ENCODE measurements around the gene ROR1. TPM values are rescaled to one million over a fixed set of nuclear protein-coding genes. Genes with fewer than 3 reads are reported as not detected.
A peak's percentile ranks its signal among the peaks of the same experiment; 100 is the strongest.
"Not testable (repeated sequence)": the region's sequence is repeated elsewhere in the genome, so short reads cannot be mapped to it uniquely, and the experiment has no call there.

ROR1 gene
- total RNA-seq, 1 experiment from 2014 or later = 1.4 TPM

DNA sequence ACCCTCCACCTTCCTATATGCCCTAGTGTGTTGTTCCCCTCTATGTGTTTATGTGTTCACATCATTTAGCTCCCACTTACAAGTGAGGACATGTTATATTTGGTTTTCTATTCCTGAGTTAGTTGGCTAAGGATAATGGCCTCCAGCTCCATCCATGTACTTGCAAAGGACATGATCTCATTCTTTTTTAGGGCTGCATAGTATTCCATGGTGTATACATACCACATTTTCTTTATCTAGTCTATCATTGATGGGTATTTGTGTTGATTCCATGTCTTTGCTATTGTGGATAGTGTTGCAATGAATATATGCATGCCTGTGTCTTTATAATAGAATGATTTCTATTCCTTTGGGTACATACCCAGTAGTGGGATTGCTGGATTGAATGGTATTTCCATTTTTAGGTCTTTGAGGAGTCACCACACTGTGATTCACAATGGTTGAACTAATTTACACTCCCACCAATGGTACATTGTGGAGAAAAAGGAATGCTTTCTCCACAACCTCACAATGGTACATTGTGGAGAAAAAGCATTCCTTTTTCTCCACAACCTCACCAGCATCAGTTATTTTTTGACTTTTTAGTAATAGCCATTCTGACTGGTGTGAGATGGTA, 52.5 kb downstream of the ROR1 start:
- H3K9me3 ChIP-seq, H3K27me3 ChIP-seq, H3K36me3 ChIP-seq, DNase-seq, H3K4me3 ChIP-seq: not testable (repeated sequence)

DNA sequence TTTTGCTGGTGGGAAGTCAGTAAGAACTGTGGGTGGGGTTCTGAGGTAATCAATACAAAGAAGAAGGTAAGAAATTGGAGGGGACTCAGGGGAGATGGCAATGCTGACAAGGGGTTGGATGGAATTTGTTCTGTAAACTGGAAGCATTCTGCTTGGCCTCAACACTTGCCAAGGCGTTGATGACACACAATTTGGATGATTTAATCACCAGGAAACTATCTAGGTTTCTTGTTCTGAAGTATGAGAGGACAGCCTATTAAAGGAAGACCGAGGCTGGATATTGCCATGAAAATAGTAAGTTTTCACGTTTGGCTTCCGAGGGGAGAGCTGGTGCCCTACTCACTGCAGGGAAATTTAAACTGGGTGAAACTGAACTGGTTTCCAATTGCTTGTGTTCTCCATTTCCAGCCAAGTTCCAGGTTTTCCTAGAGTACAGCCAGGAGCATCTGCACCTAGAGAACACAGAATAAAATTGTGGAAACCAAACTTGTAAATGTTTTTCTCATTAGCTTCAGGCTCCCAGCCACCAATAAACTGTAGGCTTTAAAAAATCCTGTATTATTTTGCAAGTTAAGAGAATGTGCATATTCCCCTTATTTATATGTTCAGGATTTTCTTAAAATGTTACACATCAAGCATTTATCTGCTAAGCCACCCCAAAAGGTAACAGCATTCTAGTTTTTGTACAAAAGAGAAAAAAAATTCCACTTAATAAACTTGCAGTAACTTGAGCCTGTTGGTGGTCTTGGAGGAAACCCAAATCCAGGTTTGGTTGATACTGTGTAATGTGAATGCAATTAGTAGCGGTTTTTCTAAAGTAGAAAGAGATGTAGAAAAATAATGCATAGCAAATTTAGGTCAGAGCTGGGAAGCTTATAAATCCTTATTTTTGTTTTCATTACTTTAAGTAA, 53.8 kb downstream of the ROR1 start:
- Histone ChIP-seq H3K9me3 (no peaks in the 10 kb centered on the region), H3K4me3 (no peak overlapping the region), H3K27me3 (no peaks in the 10 kb centered on the region), H3K36me3 (no peaks in the 10 kb centered on the region)
- peak; percentile 61 for DNase-seq

DNA sequence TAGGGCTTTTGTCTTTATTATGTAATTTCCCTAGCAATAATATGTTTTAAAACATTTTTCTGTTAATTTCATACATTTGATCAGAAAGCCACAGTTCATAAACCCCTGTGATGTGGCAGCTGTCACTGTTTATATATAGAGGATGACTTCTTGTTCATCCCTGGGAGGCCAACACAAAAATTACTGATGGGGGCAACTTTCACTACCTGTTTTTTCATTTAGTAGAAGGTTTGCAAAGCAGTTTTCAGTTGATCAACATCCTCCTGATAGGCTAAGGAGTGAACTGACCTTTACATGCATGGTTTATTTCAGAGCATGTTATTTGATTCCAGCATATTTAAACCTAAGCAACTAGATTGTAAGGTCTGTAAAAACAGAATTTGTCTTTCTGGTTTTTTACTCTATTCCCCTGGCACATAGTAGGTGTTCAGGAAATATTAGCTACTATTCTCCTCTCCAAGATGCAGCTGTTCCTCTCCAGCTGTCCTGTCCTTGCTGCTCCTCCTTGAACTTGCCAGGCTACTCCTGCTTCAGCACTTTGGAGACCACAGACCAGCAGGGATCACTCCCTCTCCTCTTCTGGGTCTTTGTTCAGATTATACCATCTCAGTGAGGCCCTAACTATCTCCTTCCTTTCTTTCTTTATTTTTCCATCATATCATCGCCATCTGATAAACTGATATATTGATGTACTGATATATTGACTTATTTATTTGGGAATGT, 54.7 kb downstream of the ROR1 start:
- H3K36me3 ChIP-seq = no peaks in the 10 kb centered on the region
- H3K27me3 ChIP-seq = no peaks in the 10 kb centered on the region
- DNase-seq = no peak
- H3K4me3 ChIP-seq = no peak overlapping the region
- H3K9me3 ChIP-seq = no peaks in the 10 kb centered on the region

DNA sequence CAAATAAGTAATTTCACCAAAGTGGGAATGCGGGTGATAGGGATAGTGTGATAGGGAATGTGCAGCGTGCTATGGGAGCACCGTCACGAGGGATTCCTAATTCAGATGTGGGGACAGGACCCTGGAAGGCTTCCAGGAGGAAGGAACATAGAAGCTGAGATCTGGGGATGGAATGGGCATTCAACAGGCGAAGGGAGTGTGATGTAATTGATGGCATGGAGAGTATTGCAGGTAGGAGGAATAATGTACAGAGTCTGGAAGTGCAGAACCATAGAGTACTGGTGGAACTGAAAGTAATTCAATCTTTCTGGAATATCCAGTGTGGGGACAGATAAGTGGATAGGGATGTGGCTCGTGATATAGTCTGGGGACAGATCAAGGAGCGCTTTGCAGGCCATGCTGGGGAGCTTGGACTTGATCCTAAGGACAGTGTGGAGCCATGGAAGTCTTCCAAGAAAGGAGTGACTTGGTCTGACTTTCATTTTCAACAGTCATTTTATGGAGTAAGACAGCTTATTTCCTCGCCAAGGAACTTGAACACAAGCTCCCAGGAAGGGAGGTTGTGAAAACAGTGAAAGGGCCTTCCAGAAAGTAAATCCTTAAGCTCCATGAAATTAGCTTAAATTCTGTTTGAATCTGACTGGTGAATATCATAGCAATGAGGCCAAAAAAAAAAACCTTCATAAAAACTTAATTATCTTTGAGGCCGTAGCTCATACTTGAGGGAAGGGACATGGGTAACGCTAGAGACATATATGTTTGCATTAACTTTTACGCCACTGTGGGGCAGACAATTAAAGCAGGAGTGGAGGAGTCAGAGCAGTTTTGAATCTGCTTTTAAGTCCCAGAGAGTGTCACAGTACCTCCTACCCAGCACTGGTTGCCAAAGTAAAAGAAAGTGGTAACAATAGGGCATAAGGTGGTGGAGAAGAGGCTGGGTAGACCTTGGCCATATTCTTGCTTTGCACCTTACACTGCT, 55.8 kb downstream of the ROR1 start:
- H3K9me3 ChIP-seq = no peaks in the 10 kb centered on the region
- no peak for DNase-seq
- no peaks in the 10 kb centered on the region for H3K27me3 ChIP-seq
- H3K4me3 ChIP-seq = no peak overlapping the region
- H3K36me3 ChIP-seq = no peaks in the 10 kb centered on the region

DNA sequence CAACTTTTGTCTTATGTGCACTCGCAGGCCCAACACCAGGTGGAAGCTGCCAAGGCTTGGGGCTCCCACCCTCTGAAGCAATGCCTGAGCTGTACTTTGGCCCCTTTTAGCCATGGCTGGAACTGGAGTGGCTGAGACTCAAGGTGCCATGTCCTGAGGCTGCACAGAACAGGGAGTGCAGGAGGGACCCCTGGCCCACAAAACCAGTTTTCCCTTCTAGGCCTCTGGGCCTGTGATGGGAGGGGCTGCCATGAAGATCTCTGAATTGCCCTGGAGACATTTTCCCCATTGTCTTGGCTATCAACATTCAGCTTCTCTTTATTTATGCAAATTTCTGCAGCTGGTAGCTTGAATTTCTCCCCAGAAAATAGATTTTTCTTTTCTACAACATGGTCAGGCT, 57.6 kb downstream of the ROR1 start:
- Histone ChIP-seq H3K27me3 (no peaks in the 10 kb centered on the region), H3K36me3 (no peaks in the 10 kb centered on the region), H3K4me3 (no peak overlapping the region), H3K9me3 (no peaks in the 10 kb centered on the region)
- no peak for DNase-seq

DNA sequence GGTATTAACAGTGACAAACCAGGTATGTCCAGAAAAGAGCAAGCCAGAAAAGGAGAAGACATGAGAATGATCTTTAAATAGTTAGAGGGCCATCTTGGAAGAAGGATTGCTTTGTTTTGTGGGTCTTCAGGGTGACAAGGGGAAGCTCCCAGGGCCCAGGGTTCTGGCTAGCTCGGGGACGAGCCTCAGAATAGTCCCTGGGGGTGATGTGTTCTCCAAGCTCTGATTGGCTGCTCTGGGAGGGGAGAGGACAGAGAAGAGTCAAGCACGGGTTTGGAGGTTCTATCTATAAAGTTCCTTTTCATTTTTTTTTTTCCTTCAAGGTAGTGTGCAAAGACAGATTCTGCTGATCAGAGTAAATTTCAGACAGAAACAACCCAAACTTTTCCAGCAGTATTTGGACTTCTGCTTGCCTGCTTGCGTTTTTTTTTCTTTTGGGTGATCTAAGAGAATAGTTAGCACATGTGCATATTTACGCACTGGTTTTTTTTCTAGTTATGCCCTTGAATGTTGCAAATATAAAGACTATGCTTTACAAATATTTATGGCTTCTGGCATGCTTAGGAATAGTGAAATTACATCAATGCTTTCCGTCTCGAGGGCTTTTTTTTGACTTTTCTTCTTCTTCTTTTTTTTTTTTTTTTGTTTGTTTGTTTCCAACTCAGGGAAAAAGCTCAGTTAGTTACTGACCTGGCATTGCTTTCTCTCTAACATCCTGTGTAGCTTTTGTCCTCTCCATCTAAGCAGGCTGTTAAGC, 59.7 kb downstream of the ROR1 start:
- H3K4me3 ChIP-seq = no peak overlapping the region
- DNase-seq = no peak
- H3K27me3 ChIP-seq = no peaks in the 10 kb centered on the region
- H3K36me3 ChIP-seq = no peaks in the 10 kb centered on the region
- no peaks in the 10 kb centered on the region for H3K9me3 ChIP-seq

- H3K36me3 ChIP-seq = no peaks in the 10 kb centered on the region
- H3K4me3 ChIP-seq = no peak overlapping the region
- H3K9me3 ChIP-seq = no peaks in the 10 kb centered on the region
- DNase-seq = peak; percentile 50
- no peaks in the 10 kb centered on the region for H3K27me3 ChIP-seq
Observed at GRCh38 chr1:63835128-63835527, 61.3 kb downstream of the ROR1 start.

- no peaks in the 10 kb centered on the region for H3K9me3 ChIP-seq
- H3K27me3 ChIP-seq = no peaks in the 10 kb centered on the region
- H3K36me3 ChIP-seq = no peaks in the 10 kb centered on the region
- DNase-seq = no peak
- no peak overlapping the region for H3K4me3 ChIP-seq
Observed at GRCh38 chr1:63836374-63836773, 62.6 kb downstream of the ROR1 start.

DNA sequence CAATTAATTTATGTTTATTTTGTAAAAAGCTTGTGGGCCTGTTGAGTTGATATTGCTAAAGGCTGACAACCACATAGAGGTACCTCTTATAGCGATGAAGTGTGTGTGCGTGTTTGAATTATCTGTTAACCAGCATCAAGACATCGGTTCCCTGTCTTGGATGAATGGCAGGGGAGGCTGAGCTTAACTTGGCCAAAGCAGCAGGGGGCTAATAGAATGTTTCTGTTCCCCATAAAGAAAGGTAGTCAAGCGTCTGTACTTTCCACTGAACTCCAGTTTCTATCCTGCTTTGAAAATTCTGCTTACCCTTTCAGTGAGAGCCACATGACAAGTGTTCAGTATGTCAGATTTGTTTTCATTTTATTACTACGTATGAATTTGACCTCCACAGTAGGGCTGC, 63.0 kb downstream of the ROR1 start:
- DNase-seq = no peak
- Histone ChIP-seq H3K4me3 (no peak overlapping the region), H3K9me3 (no peaks in the 10 kb centered on the region), H3K36me3 (no peaks in the 10 kb centered on the region), H3K27me3 (no peaks in the 10 kb centered on the region)

GRCh38 chr1:63843010-63843409, 69.2 kb downstream of the ROR1 start:
- Histone ChIP-seq H3K4me3 (no peak overlapping the region), H3K36me3 (no peaks in the 10 kb centered on the region), H3K9me3 (no peaks in the 10 kb centered on the region), H3K27me3 (no peaks in the 10 kb centered on the region)
- DNase-seq = no peak

GRCh38 chr1:63843884-63844283, 70.1 kb downstream of the ROR1 start:
- no peaks in the 10 kb centered on the region for H3K36me3 ChIP-seq
- H3K27me3 ChIP-seq = no peaks in the 10 kb centered on the region
- no peak overlapping the region for H3K4me3 ChIP-seq
- no peak for DNase-seq
- no peaks in the 10 kb centered on the region for H3K9me3 ChIP-seq

DNA sequence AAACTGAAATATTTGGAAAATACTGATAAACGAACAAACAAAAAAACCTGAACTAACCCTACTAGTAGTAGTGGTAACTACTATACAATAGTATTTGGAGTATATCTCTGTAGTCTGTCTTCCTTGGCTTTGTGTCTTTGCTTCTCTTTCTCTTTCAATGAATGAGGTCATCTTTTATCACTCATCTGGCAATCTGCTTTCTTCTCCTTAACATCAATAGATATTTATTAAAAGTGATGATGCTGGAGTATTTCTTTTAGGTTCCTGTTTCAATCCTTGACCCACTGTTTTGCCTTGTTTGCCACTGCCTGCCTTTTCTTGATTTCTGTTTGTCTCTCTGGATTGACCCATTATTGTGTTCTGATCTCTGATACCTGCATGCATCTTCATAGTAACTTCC, 71.5 kb downstream of the ROR1 start:
- Histone ChIP-seq H3K4me3 (no peak overlapping the region), H3K36me3 (no peaks in the 10 kb centered on the region), H3K9me3 (no peaks in the 10 kb centered on the region), H3K27me3 (no peaks in the 10 kb centered on the region)
- no peak for DNase-seq

DNA sequence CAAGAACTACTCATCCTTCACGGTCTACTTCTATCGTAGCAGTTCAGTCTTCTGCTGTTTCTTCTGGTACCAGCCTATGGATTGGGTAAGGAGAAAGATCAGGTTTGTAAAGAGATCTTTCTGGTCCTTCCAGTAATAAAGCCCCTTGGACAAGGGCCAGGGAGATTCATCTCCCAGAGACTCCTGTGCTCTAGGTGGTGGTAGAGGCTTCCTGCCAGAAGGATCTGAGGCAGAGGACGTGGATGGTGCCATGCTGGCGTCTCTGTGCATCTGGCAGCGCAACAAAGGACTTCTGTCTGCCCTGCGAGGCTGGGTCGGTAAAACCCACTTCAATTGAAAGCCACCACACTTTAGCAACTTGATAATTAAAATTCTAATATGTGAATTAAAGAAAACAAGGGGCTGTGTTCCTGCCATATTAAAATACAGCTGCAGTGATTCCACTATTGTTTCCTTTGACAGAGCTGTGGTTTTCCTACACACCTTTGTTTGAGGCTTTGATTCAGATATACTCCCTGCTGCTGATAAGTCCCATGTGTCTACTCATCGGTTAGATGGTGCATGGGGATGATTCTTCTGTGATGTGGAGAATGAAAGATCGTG, 73.6 kb downstream of the ROR1 start:
- Histone ChIP-seq H3K27me3 (no peaks in the 10 kb centered on the region), H3K36me3 (no peaks in the 10 kb centered on the region), H3K4me3 (no peak overlapping the region), H3K9me3 (no peaks in the 10 kb centered on the region)
- DNase-seq = no peak

DNA sequence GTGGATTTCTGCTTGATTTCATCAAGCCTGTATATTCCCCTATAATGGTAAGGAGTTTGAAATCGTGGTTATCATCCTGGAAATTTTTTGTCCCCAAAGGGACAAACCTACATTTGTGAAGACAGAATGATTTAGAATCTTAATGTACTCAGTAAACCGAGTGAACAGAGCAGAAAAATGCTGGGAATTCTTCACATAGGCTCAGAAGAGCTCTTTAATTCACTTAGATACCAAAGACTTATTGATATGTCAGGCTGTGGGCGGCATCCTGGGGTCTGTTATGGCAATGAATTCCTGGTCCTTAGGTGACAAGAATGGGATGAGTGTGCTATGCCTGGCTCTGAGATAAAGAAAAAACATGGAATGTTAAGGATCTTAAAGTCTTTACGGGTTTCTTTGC, 74.9 kb downstream of the ROR1 start:
- Histone ChIP-seq H3K4me3 (no peak overlapping the region), H3K36me3 (no peaks in the 10 kb centered on the region), H3K27me3 (no peaks in the 10 kb centered on the region), H3K9me3 (no peaks in the 10 kb centered on the region)
- no peak for DNase-seq

- Histone ChIP-seq H3K4me3 (no peak overlapping the region), H3K27me3 (no peaks in the 10 kb centered on the region), H3K9me3 (no peaks in the 10 kb centered on the region), H3K36me3 (no peaks in the 10 kb centered on the region)
- DNase-seq = no peak
Observed at GRCh38 chr1:63849149-63849548, 75.3 kb downstream of the ROR1 start.
